GM19035 (cell line): ENCODE results near the gene PTPN2.
A peak's percentile ranks its signal among the peaks of the same experiment; 100 is the strongest.
"Not testable (repeated sequence)": the region's sequence is repeated elsewhere in the genome, so short reads cannot be mapped to it uniquely, and the experiment has no call there.

Source experiments
- ATAC-seq: cut with Tn5 transposase; IDR thresholded peaks from one replicate; pipeline ENCODE4 v1.9.1; 2021; ENCODE audit not compliant: unreplicated experiment

PTPN2 gene

GRCh38 chr18:12883684-12884405, at the start of gene PTPN2:
Gene PTPN2, minus strand, starts transcription at chr18:12884237. Its CDS starts 96 bp downstream, at chr18:12884141.
- peak; percentile 73 for ATAC-seq

- ATAC-seq = no peak
These were observed 49.3 kb upstream of the PTPN2 start for GRCh38 chr18:12933327-12933726.

GRCh38 chr18:12930908-12931307, 46.9 kb upstream of the PTPN2 start:
- ATAC-seq = no peak

- ATAC-seq = no peak
These were observed 46.3 kb upstream of the PTPN2 start for GRCh38 chr18:12930376-12930775.

- no peak for ATAC-seq
These were observed 45.5 kb upstream of the PTPN2 start for GRCh38 chr18:12929477-12930083.

GRCh38 chr18:12928641-12929040, 44.6 kb upstream of the PTPN2 start:
- no peak for ATAC-seq

- ATAC-seq = no peak
These were observed 44.2 kb upstream of the PTPN2 start for GRCh38 chr18:12928206-12928605.

GRCh38 chr18:12924616-12925015, 40.6 kb upstream of the PTPN2 start:
- ATAC-seq = no peak

- no peak for ATAC-seq
These were observed 38.2 kb upstream of the PTPN2 start for GRCh38 chr18:12922266-12922665.

GRCh38 chr18:12921178-12921577, 37.1 kb upstream of the PTPN2 start:
- ATAC-seq = no peak

- no peak for ATAC-seq
These were observed 28.1 kb upstream of the PTPN2 start for GRCh38 chr18:12911929-12912703.

GRCh38 chr18:12911025-12911928, 27.2 kb upstream of the PTPN2 start:
- ATAC-seq = no peak

- ATAC-seq = no peak
These were observed 24.7 kb upstream of the PTPN2 start for GRCh38 chr18:12908706-12909105.

- no peak for ATAC-seq
These were observed 23.4 kb upstream of the PTPN2 start for GRCh38 chr18:12907258-12907925.

GRCh38 chr18:12906773-12907172, 22.7 kb upstream of the PTPN2 start:
- ATAC-seq = no peak

GRCh38 chr18:12906119-12906518, 22.1 kb upstream of the PTPN2 start:
- no peak for ATAC-seq

- ATAC-seq = no peak
These were observed 20.0 kb upstream of the PTPN2 start for GRCh38 chr18:12904012-12904516.

- ATAC-seq = not testable (repeated sequence)
These were observed 17.2 kb upstream of the PTPN2 start for GRCh38 chr18:12901208-12901607.

- ATAC-seq = not testable (repeated sequence)
These were observed 12.8 kb upstream of the PTPN2 start for GRCh38 chr18:12896784-12897333.

GRCh38 chr18:12895626-12896025, 11.6 kb upstream of the PTPN2 start:
- ATAC-seq = no peak
